Stimulated activated naive CD8-positive, alpha-beta T cell treated with anti-CD3 and anti-CD28 coated beads, Interleukin-15, Interleukin-2, amounts not matched to agents 100 U/mL and 50 U/mL, for 24 hours (primary cell): ENCODE results near the gene KMT5C.

Experiments
- ATAC-seq: fragments of 150-1000 bp; cut with Tn5 transposase; one replicate; pipeline ENCODE4 v1.10.0; 2021
- DNase-seq: peaks from one replicate; pipeline ENCODE4 v3.0.0; 2021

Gene KMT5C

DNA sequence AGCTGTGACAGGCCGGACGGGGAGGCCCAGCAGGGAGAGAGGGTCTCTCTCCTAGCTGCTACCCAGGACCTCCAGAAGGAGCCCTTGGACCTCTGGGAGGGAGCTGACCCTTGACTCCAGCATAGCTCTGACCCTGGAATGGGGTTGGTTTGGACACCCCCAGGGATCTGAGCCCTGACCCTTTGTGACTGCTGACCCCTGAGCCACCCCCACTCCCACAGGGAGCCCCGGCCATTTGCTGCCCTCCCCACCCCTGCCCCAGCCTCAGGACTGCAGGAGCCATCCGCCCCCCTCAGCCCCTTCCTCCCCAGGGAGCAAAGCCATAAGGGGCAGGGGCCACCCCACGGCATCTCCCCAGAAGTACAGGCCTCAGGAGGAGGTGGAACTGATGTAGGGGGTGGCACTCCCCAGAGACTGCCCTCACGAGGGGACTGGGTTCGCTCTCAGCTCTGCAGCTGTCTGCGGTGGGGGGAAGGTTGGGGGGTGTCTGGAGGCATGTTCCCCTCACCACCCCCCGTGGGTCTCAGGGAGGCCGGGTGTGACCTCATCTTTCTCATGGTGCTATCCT is 7.8 kb downstream of the KMT5C start:
- DNase-seq = no peak
- ATAC-seq = no peak

DNA sequence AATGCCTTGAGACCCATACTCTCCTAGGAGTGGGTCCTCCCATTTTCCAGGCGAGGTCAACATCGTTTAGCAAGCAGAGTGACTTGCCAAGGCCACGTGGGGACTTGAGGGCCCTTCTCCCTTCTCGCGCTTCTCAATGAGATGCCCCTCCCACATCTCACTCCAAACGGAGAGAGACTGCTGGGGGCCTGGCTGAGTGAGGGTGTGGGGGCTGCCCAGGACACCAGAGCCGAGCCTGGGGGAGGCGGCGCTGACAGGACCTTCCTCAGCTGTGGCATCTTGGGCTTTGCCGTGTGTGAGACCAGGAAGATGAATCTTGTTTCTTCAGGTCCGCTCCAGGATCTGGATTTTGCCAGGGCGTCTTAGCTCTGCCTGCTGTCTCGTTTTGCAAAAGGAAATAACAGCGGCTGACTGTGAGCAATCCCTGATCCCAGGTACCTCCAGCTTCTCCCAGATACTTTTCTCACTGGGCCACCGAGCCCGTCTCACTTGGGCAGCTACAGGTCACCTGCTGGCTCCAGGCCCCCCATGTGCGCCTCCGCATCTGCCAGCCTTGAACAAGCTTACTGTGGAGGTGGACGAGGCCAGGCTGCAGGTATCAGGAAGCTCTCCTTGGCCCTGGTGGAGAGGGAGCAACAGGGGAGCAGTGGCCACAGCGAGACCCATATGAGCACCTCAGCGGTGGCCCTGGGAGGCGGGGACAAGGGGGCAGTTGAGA is 8.8 kb downstream of the KMT5C start:
- ATAC-seq (no peak), DNase-seq (no peak)

DNA sequence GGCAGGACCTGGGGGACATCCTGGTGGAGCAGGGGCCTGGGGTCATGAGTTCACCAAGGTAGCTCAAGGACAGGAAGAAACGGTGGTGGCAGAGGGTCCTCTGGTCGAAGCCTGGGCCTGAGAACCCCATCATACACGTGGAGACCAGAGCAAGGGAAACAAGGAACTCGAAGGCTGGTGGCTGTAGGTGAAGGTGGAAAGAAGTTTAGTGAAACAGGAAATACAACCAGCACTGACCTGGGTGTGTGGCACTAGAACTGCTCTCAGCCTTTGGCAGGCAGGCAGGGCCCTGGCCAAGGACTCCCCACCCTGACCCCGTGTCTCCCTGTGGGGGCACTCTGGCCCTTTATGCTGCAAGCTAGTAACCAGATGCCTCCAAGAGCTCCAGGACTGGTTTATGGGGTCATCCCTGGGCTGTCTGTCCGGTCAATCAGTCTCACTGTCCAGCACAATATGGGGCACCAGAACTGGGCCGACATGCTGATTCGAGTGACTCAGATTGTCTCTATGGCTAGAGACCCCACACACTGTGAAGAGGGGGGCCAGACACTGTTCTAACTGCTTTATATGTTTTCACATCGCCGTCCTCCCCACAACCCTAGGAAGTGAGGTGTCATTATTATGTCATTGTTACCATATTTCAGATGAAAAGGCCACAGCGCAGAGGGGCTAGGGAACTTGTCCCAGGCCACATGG is 11.1 kb downstream of the KMT5C start:
- no peak for DNase-seq
- no peak for ATAC-seq

DNA sequence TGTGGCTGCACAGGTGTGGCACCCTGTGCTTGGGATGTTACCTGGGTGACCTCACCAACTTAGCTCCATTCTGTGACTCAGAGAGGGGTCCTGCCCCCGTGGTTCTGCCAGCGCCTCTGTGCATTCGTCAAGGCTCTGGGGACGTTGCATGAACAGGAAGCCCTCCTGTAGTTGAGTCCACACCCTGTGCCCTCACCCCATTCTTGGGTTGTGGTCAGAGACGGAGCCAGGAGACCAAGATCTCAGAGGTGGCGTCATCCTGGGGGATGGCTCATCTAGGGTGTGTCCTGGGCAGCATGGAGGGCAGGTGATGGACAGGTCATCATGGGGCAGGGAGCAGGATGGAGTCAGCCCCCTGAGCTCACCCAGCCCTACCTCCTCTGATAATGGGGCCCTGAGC is 12.4 kb downstream of the KMT5C start:
- DNase-seq (no peak), ATAC-seq (no peak)

DNA sequence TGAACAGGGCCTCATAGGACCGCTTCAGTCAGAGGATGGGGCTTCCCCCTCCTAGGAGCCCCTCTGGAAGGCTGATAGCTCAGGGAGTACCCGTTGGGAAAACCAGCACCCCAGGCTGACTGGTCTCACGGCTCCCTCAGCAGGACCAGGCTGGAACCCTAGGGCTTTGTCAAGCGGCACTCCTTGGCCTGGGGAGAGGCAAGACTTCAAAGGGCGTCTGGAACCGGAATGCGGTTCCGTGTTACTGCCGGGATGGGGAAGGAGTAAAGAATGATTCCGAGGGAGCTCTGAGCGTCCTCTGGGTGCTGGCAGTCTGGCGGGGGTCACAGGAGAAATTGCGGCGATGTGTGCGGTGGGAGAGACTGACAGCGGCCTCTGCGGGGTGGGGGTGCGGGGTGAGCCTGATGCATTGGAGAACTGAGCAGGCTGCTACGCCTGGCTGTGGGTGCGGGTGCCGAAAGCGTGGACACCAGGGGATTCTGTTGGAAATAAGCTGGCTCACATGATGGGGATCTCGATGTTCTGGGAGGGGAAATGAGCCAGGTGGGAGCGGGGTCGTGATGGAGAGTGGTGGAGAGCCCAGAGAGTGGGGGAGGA is 13.0 kb downstream of the KMT5C start:
- no peak for DNase-seq
- no peak for ATAC-seq

DNA sequence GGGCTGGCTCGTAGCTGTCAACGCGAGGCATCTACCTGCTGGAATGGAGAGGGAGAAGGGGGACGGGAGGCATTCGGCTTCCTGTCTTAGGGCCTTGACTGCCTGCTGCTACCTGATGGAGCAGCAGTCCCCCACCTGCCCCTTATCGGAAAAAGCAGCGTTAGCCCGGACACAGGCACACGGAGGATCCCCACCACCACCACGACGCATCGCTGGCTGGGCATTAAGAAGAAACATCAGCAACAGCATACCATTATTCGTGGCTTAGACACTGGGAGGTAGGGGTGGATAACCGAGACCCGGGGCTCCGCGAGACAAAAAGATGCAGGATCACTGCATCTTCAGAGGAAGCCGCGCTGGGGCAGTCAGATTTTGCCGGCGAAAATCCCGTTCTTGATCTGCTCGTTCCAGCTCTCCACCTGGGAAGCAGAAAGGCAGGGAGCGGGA is 13.7 kb downstream of the KMT5C start:
- ATAC-seq = no peak

DNA sequence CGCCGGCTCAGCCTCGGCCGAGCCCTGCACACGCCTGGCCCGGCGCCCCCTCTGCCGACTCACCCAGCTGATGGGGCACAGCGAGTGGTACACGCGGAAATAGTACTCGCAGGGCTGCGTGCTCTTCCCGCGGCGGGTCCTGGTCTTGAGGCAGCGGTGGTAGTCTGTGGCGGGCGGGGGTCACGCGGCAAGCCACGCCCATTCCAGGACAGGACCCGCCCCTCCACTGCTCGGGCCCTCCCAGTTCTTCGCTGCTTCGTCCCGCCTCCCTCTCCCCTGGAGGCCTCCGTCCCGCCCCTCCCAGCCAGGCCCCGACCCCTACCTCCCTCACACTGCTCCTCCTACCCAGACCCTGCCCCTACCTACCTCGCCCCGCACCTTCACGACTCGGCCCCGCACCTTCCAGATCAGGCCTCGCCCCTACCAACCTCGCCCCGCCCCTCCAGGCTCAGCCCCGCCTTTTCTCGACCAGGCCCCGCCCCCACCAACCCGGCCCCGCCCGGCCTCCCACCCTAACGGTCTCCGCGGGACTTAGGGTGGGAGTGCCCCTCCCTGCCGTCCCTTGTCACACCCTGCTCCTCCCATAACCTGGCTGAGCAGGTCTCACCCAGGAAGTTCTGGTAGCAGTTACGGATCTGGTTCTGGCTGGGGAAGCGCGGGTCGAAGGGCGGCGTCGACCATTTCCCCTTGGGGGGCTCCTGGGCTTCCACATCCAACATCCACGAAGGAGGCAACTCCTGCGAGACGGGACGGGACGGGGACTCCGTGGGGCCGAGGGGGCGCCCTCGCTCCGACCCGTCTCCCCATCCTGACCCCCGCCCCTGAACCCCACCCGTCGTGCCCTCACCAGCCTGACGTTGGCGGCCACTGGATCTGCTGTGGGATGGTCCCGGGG is 14.4 kb downstream of the KMT5C start:
- DNase-seq (peak; percentile 77), ATAC-seq (peak; percentile 82)

More for the DNA sequence above, 13.7 kb downstream of the KMT5C start:
- no peak for DNase-seq

DNA sequence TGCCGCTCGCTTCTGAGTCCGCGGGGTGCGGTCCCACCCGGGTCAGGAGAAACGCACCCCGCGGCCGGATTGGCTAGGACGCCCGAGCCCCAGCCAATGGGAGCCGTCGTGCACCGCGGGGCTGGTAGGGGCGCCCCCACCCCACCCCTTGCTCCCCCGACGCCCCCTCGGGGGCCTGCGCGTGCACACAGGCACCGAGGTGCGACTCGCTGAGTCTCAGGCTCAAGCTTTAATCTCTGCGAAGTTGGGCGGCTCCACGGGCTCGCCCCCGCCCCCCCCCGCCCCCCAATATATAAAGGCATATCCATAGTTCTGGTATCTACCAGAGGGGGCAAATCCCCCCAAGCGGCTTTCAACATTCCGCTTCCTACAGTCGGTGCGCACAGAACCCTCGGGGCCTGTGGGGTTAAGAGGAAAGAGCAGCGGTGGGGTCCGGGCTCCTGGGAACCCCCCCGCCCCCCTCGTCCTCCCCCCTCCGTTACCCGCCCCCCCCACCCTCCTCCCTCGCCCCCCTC is 15.1 kb downstream of the KMT5C start, which contains the start of gene COX6B2:
Gene COX6B2 (minus strand): TSS at position 22 of the 515 bp plus-strand sequence. CDS start 198 bp downstream, outside the sequence.
- no peak for DNase-seq

DNA sequence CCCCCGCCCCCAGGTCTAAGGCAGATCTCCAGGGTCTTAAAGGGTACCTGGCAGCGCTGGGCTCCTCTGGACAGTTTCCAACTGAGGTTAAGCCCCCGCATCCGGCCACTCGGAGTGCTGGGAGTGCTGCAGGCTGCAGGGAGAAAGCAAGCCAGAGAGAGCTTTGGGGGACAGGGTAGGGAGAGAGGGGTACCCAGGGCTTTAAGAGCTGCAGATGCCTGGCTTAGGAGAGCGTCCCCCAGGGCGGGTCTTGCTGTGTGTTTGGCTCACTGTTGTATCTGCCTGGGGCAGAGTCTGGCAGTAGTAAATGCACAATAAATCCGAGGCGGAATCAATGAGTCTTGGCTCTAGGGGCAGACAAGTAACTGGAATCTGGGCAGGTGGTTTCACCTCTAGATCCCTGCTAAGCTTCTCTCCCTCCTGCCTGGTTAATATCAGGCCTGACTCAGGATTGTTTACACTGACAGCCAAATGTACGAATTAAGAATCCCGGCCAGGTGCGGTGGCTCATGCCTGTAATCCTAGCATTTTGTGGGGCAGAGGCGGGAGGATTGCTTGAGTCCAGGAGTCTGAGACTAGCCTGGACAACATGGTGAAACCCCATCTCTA is 15.6 kb downstream of the KMT5C start:
- ATAC-seq (no peak), DNase-seq (no peak)

More for the DNA sequence above, 15.1 kb downstream of the KMT5C start, which contains the start of gene COX6B2:
- no peak for ATAC-seq

DNA sequence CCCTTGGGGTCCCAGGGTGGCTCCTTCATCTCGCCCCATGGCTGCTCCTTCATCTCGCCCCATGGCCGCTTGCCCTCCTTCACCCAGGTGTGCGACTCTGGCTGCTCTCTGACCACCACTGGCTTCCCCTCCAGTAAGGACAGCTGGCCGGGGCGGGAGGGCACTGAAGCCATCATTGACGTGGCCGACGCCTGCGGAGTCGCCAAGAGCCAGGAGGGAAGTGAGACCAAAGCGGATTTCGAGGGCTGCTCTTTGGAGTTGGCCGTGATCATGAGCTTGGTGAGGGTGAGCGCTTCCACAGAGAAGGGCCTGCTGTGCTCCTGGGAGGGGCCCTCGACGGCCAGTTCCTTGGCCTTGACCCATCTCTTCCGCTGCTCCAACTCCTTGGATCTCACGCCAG is 18.8 kb downstream of the KMT5C start:
- no peak for ATAC-seq
- DNase-seq = no peak

DNA sequence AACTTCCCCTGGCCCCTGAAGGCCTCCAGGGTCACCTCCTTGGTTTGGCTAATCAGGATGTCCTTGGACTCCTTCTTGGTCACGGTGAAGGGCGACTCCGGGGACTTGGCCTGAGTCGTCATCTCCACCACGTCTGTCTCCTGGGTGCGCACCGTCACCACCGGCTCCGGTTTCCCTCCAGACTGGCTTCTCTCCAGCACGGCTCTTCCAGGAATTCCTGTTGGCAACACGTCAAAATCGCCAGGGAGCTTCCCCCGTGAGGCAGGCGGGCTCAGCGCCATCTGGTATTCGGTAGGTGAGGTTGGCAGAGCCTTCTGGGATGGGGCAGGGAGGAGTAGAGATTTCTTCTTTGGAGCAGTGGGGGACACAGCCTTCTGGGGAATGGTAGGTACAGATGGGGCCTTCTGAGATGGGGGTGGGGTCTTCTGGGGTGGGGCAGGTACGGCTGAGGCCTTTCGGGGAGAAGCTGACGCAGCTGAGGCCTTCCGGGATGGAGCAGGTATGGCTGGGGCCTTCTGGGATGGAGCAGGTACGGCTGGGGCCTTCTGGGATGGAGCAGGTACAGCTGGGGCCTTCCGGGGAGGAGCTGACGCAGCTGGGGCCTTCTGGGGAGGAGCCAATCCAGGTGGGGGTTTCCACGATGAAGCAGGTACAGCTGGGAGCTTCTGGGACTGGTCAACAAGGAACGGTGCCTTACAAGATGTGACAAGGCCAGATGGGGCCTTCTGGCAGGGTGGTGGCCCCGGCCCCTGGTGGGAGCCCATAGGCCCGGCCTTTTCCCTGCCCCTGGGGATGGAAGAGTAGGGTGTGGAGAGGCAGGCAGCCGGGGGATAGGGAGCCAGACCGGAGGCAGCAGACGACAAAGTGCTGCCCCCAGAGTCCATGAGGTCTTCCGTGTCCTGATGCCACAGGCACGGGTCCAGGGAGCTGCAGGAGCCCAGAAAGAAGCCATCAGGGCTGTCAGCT is 19.6 kb downstream of the KMT5C start:
- no peak for DNase-seq
- no peak for ATAC-seq

DNA sequence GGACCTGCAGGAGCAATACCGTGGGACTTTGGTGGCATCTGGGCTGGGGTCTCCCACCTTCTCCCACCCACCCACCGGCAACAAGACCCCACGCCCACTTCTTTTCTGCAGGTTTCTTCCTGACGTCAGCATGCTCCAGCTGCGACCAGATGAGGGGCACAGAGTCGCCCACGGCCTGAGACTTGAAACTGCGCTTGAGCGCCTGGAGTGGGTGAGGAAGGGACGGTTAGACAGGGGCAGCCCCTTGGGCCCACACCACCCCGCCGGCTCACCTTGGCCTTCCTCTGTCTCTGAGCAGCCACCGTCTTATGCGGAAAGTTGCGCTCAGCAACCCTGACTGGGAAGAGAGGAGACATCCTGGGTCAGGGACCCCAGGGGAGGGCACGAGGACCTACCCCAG is 21.2 kb downstream of the KMT5C start:
- ATAC-seq (no peak), DNase-seq (no peak)

DNA sequence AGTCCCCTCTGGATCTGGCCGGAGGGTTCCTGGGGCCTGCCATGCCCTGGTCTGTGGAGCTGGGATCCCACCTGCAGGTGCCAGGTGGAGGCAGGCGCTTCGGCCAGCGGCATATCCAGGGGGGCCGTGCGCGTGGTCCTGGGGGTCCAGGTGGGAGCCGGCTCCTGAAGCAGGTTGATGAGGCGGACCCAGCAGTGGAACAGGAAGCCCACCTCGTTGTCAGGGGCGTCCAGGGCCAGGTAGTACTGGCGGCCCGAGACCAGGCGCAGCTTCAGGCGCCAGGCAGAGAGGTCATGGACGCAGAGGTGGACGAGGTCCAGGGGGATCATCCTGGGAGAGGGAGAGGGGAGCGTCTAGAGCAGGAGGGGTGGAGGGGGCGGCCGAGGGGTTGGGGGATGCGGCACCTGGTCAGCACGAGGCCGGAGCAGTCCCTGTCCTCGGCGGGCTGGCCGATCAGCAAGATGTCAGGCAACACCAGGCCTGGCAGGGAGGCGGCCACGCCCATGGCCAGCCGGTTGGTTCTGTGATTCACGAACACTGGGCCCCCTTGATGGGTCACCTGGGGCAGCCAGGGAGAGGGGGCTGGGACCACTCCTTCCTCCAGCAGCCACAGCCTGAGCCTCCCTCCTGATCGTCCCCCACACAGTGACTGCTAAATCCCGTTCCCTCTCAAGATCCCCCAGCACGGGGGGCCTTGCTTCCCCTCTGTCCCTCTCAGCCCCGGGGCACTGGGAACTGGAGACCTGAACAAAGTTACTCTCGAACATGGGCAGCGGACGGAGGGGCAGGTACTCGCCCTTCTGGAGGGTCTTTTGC is 22.7 kb downstream of the KMT5C start:
- DNase-seq (no peak), ATAC-seq (no peak)

DNA sequence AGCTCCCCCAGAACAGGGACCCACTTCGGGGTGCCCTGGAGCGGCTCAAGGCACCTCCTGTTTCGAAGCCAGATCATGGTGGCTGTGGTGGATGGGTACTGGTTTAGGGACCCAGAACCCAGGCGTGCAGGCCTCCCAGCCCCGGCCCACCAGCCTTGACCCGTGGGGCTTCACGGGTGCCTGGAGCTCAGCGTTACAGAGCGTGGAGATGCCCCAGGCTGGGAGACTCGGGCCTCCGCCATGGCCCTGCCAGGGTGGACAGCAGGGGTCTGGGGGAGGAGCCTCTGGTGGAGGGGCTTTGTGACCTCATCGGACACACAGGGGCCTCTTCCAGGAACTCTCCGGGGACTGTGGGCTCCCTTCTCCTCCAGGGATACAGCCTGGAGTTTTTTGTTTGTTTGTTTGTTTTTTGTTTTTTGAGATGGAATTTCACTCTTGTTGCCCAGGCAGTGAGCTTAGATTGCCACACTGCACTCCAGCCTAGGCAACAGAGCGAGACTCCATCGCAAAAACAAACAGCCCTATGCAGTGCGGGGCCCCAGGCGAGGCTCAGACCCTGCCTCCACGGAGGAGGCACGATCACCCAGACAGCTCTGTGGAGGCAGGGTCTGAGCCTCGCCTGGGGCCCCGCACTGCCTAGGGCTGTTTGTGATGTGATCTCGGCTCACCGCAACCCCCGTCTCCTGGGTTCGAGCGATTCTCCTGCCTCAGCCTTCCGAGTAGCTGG is 23.5 kb downstream of the KMT5C start, which contains the start of gene GARIN5B:
Gene GARIN5B (minus strand): TSS at position 271 of the 727 bp plus-strand sequence. CDS start 194 bp downstream, at position 77.
- DNase-seq = no peak

DNA sequence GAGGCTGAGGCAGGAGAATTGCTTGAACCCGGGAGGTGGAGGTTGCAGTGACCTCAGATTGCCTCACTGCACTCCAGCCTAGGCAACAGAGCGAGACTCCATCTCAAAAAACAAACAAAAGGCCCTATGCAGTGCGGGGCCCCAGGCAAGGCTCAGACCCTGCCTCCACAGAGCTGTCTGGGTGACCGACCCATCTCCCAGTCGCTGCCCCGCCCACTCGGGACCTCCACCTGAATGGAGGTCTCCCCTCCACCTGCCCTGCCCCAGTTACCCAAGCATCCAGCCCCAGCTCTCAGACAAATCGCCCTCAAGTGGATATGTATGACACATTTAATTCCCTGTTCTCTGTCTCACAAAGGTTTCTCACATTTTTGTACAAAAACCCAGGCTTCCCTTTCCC is 25.6 kb downstream of the KMT5C start:
- no peak for DNase-seq
- ATAC-seq = no peak

More for the DNA sequence above, 23.5 kb downstream of the KMT5C start, which contains the start of gene GARIN5B:
- no peak for ATAC-seq

DNA sequence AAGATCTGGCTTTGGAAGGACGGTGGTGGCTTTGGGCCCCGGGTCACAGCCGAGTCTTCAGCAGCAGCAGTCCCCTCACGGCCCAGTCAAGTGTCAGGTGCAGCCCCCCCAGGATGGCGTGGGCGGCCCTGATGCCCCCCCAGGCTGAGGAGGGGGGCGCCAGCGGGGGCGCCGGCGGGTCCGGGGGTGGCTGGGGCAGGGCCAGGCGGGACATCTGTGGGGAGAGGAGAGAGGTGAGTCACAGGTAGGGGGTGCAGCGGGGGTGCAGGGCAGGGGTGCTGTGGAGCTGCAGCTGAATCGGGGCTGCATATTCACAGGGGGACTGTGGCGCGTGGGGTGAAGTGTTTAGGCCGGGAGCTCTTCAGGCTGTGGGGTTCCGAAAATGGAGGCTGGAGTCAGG is 26.3 kb downstream of the KMT5C start:
- ATAC-seq (no peak), DNase-seq (no peak)

DNA sequence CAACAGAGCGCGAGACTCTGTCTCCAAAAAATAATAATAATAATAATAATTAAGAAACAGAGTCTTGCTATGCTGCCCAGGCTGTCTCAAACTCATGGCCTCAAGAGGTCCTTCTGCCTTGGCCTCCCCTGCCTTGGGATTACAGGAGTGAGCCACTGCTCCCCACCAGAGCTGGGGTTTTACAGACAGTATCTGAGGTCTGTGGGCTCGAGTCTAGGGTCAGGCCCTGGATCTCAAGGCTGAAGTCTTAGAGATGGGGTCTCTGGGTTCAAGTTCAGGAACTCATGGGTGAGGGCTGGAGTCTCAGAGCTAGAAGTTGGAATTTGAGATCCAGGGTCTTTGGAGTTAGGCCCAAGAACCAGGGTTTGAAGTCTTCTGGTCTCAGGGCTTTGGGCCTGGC is 27.1 kb downstream of the KMT5C start:
- DNase-seq (no peak), ATAC-seq (no peak)

DNA sequence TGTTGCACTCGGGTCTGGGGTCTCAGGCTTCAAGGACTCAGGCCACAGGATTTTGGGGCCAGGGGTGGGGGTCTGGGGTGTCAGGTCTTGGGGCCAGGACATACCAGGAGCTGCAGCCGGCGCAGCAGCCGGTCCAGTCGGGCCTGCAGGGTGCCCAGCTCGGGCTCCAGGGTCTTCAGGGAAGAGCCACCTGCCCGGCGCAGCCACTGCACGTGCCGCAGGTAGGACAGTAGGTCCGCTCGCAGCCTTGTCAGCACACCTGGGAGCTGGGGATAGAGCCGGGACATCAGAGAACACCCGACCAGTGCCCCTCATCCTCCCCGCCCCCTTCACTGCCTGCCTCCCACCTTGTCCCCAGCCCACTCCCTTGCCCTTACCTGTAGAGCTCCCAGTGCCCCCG is 28.4 kb downstream of the KMT5C start:
- ATAC-seq (no peak), DNase-seq (no peak)
